ENCODE measurements around the gene SOWAHA.

Gene SOWAHA

GRCh38 chr5:132767150-132767549 is 46.0 kb upstream of the SOWAHA start:
- TF ChIP-seq CTCF (IDR thresholded peaks at IDR 0.05; ENCODE audit: borderline replicate concordance, insufficient read depth, low read depth, low read length): no peak
- no peak overlapping the region for H3K4me3 ChIP-seq (ENCODE audit: low read depth, low read length)

GRCh38 chr5:132768485-132768868 is 44.6 kb upstream of the SOWAHA start:
- no peak for TF ChIP-seq CTCF (IDR thresholded peaks at IDR 0.05; ENCODE audit: borderline replicate concordance, insufficient read depth, low read depth, low read length)
- no peak overlapping the region for H3K4me3 ChIP-seq (ENCODE audit: low read depth, low read length)

GRCh38 chr5:132770476-132771159 is 42.5 kb upstream of the SOWAHA start:
- no peak overlapping the region for H3K4me3 ChIP-seq (ENCODE audit: low read depth, low read length)
- no peak for TF ChIP-seq CTCF (IDR thresholded peaks at IDR 0.05; ENCODE audit: borderline replicate concordance, insufficient read depth, low read depth, low read length)

GRCh38 chr5:132771503-132771998 is 41.6 kb upstream of the SOWAHA start:
- no peak for TF ChIP-seq CTCF (IDR thresholded peaks at IDR 0.05; ENCODE audit: borderline replicate concordance, insufficient read depth, low read depth, low read length)
- no peak overlapping the region for H3K4me3 ChIP-seq (ENCODE audit: low read depth, low read length)

- no peak for TF ChIP-seq CTCF (IDR thresholded peaks at IDR 0.05; ENCODE audit: borderline replicate concordance, insufficient read depth, low read depth, low read length)
- H3K4me3 ChIP-seq (ENCODE audit: low read depth, low read length): no peak overlapping the region
These were observed 40.6 kb upstream of the SOWAHA start for GRCh38 chr5:132772291-132773070.

GRCh38 chr5:132773114-132773513 is 40.0 kb upstream of the SOWAHA start:
- H3K4me3 ChIP-seq (ENCODE audit: low read depth, low read length): no peak overlapping the region
- no peak for TF ChIP-seq CTCF (IDR thresholded peaks at IDR 0.05; ENCODE audit: borderline replicate concordance, insufficient read depth, low read depth, low read length)

Measured in GM12875 (cell line).